Activated T-helper 1 cell treated with anti-CD3 and anti-CD28 coated beads, Interleukin-12 subunit alpha, Interleukin-12 subunit beta, Interleukin-2, Interleukin-4 antibody, amounts not matched to agents 30 ng/mL and 10 ng/mL and 1 ng/mL, durations not matched to agents 14 hours and 24 hours and 36 hours (primary cell): Measurements from ENCODE around the gene NECTIN4. TPM values are rescaled to one million over a fixed set of nuclear protein-coding genes. Genes with fewer than 3 reads are reported as not detected.
"Not testable (repeated sequence)": the region's sequence is repeated elsewhere in the genome, so short reads cannot be mapped to it uniquely, and the experiment has no call there.

ENCODE experiments used
- DNase-seq: peaks from one replicate; pipeline ENCODE4 v3.0.0; 2021; ENCODE audit warnings: low spot score
- H3K27ac Mint-ChIP-seq: one replicate; pipeline ENCODE4 v1.8.0; 2021; ENCODE audit warnings: mild to moderate bottlenecking, mixed read lengths
- H3K27me3 Mint-ChIP-seq: one replicate; pipeline ENCODE4 v1.8.0; 2022; ENCODE audit warnings: mild to moderate bottlenecking, moderate library complexity, mixed read lengths; ENCODE audit not compliant: insufficient read depth
- H3K36me3 Mint-ChIP-seq: one replicate; pipeline ENCODE4 v1.8.0; 2021; ENCODE audit warnings: low read depth, mixed read lengths
- H3K4me1 Mint-ChIP-seq: one replicate; pipeline ENCODE4 v1.8.0; 2021; ENCODE audit warnings: low read depth, mixed read lengths
- H3K4me3 Mint-ChIP-seq: one replicate; pipeline ENCODE4 v1.8.0; 2021; ENCODE audit warnings: mild to moderate bottlenecking, moderate library complexity, mixed read lengths
- H3K9me3 Mint-ChIP-seq: one replicate; pipeline ENCODE4 v1.8.0; 2021; ENCODE audit warnings: mixed read lengths
- intact Hi-C: fragments of 100-400 bp; cut with micrococcal nuclease; formaldehyde crosslinking; loops from one replicate; pipeline ENCODE4 v1.15.1; 2024
- total RNA-seq: library from RNA; stranded (reverse); gene quantifications from 2 replicates; pipeline ENCODE4 v1.2.3, GENCODE V29; 2022

NECTIN4 gene
- total RNA-seq, 1 donor from 2014 or later, result not detected

GRCh38 chr1:161121042-161121650, 31.8 kb upstream of the NECTIN4 start:
- Mint-ChIP-seq H3K9me3 (no peaks in the 10 kb centered on the region), H3K27ac (peak overlapping the region; percentile 63), H3K27me3 (no peaks in the 10 kb centered on the region), H3K4me3 (no peak overlapping the region), H3K36me3 (peaks cover 50% of the 10 kb centered on the region), H3K4me1 (peaks cover 46% of the 10 kb centered on the region)
- intact Hi-C loops, result no loop called here
- DNase-seq, result no peak

DNA sequence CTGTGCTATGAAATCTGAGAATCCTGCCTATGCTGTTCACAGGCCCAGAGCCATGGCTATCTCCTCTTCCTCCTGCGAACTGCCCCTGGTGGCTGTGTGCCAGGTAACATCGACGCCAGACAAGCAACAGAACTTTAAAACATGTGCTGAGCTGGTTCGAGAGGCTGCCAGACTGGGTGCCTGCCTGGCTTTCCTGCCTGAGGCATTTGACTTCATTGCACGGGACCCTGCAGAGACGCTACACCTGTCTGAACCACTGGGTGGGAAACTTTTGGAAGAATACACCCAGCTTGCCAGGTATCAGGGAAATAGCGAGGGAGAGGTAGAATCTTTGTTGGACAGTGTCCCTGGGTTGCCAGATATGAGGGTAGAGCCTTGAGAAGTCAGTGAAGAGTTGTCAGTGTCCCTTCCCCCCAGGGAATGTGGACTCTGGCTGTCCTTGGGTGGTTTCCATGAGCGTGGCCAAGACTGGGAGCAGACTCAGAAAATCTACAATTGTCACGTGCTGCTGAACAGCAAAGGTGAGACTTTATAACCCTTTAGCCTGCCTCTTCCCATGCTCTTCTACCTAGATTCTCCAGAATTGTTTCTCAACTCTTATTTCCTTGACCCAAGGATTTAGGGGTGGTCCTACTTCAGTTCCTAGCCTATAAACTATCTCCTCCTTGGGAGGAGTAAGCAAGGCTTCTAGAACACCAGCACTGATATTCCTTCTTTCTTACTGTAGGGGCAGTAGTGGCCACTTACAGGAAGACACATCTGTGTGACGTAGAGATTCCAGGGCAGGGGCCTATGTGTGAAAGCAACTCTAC, 29.9 kb upstream of the NECTIN4 start:
- H3K27ac Mint-ChIP-seq, result peak overlapping the region; percentile 96
- H3K9me3 Mint-ChIP-seq, result no peaks in the 10 kb centered on the region
- H3K27me3 Mint-ChIP-seq, result no peaks in the 10 kb centered on the region
- peaks cover 51% of the 10 kb centered on the region for H3K36me3 Mint-ChIP-seq
- peak overlapping the region; percentile 97 for H3K4me3 Mint-ChIP-seq
- peaks cover 62% of the 10 kb centered on the region for H3K4me1 Mint-ChIP-seq
- intact Hi-C loops, result loop anchor here (1.0 to 5.0 kb wide), 8 partner anchors 13 to 278 kb away; partner anchors contain the start of genes DEDD, KLHDC9, NDUFS2 and TSTD1
- DNase-seq, result peak; percentile 47

- intact Hi-C loops, result loop anchor here (1.0 to 5.0 kb wide), 6 partner anchors 48 to 279 kb away; partner anchors contain the start of genes NDUFS2 and TSTD1
- peaks cover 56% of the 10 kb centered on the region for H3K36me3 Mint-ChIP-seq
These were observed 28.6 kb upstream of the NECTIN4 start, which contains the start of the genes NIT1 and PFDN2 for GRCh38 chr1:161117759-161118581. Gene NIT1, plus strand, starts transcription at chr1:161118105. Its CDS starts 72 bp downstream, at chr1:161118177. Gene PFDN2, minus strand, starts transcription at chr1:161118037. Its CDS starts 11 bp downstream, at chr1:161118026.

DNA sequence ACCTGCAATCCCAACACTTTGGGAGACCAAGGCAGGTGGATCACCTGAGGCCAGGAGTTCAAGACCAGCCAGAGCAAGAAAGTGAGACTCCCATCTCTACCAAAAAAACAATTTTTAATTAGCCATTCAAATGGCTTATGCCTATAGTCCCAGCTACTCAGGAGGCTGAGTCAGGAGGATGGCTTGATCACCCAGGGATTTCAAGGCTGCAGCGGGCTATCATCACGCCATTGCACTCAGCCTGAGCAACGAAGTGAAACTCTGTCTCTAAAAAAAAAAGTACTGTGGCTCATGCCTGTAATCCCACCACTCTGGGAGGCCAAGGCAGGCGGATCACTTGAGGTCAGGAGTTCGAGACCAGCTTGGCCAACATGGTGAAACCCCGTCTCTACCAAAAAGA, 26.6 kb upstream of the NECTIN4 start:
- peak overlapping the region; percentile 83 for H3K27ac Mint-ChIP-seq
- H3K9me3 Mint-ChIP-seq, H3K27me3 Mint-ChIP-seq, DNase-seq: not testable (repeated sequence)
- peaks cover 81% of the 10 kb centered on the region for H3K4me1 Mint-ChIP-seq
- H3K36me3 Mint-ChIP-seq, result peaks cover 41% of the 10 kb centered on the region
- peak overlapping the region; percentile 97 for H3K4me3 Mint-ChIP-seq
- intact Hi-C loops, result loop anchor here (5.0 kb wide), 2 partner anchors 119 to 281 kb away; no protein-coding TSS in a partner anchor

More at GRCh38 chr1:161117759-161118581, 28.6 kb upstream of the NECTIN4 start, which contains the start of the genes NIT1 and PFDN2:
- peak within 1 kb of the TSS; percentile 97 for H3K4me3 Mint-ChIP-seq
- H3K27ac Mint-ChIP-seq, result peak within 1 kb of the TSS; percentile 96
- H3K4me1 Mint-ChIP-seq, result peaks cover 75% of the 10 kb centered on the region
- H3K9me3 Mint-ChIP-seq, result no peaks in the 10 kb centered on the region
- DNase-seq, result peak; percentile 84
- H3K27me3 Mint-ChIP-seq, result no peaks in the 10 kb centered on the region

- DNase-seq, result no peak
- peaks cover 76% of the 10 kb centered on the region for H3K4me1 Mint-ChIP-seq
- no peaks in the 10 kb centered on the region for H3K9me3 Mint-ChIP-seq
- no peaks in the 10 kb centered on the region for H3K27me3 Mint-ChIP-seq
- peaks cover 37% of the 10 kb centered on the region for H3K36me3 Mint-ChIP-seq
- peak overlapping the region; percentile 97 for H3K4me3 Mint-ChIP-seq
- peak overlapping the region; percentile 83 for H3K27ac Mint-ChIP-seq
- intact Hi-C loops, result loop anchor here (5.0 kb wide), 2 partner anchors 118 to 282 kb away; no protein-coding TSS in a partner anchor
These were observed 25.9 kb upstream of the NECTIN4 start for GRCh38 chr1:161115132-161115711.

- no peak for DNase-seq
- H3K9me3 Mint-ChIP-seq, result no peaks in the 10 kb centered on the region
- intact Hi-C loops, result no loop called here
- H3K4me3 Mint-ChIP-seq, result no peak overlapping the region
- no peaks in the 10 kb centered on the region for H3K27me3 Mint-ChIP-seq
- peak overlapping the region; percentile 32 for H3K27ac Mint-ChIP-seq
- H3K36me3 Mint-ChIP-seq, result peaks cover 32% of the 10 kb centered on the region
- peaks cover 69% of the 10 kb centered on the region for H3K4me1 Mint-ChIP-seq
These were observed 25.2 kb upstream of the NECTIN4 start for GRCh38 chr1:161114556-161114955.

DNA sequence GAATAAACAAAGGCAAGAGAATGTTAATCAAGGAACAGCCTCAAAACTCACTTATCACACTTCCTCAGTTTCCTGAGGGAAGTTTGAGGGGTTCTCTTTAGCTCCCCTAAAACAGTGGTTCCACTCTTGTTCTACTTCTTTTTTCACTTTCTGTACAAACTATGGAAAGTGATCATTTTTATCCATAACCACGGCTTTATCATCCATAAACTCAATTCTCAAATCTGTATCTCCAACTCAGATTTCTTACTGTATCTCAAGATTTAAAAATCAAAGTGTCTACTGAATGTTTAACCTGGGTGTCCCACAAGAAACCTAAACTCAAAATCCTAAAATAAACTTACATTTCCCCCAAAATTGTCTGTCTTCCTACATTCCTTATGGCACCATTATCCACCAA, 24.6 kb upstream of the NECTIN4 start:
- H3K27me3 Mint-ChIP-seq, result no peaks in the 10 kb centered on the region
- intact Hi-C loops, result no loop called here
- no peak overlapping the region for H3K4me3 Mint-ChIP-seq
- DNase-seq, result no peak
- H3K36me3 Mint-ChIP-seq, result peaks cover 34% of the 10 kb centered on the region
- H3K27ac Mint-ChIP-seq, result no peak overlapping the region
- peaks cover 69% of the 10 kb centered on the region for H3K4me1 Mint-ChIP-seq
- no peaks in the 10 kb centered on the region for H3K9me3 Mint-ChIP-seq

- intact Hi-C loops, result no loop called here
- peaks cover 32% of the 10 kb centered on the region for H3K36me3 Mint-ChIP-seq
- H3K27me3 Mint-ChIP-seq, result no peaks in the 10 kb centered on the region
- no peaks in the 10 kb centered on the region for H3K9me3 Mint-ChIP-seq
- H3K4me3 Mint-ChIP-seq, result no peak overlapping the region
- peaks cover 60% of the 10 kb centered on the region for H3K4me1 Mint-ChIP-seq
- DNase-seq, result no peak
- H3K27ac Mint-ChIP-seq, result no peak overlapping the region
These were observed 22.2 kb upstream of the NECTIN4 start for GRCh38 chr1:161111527-161111926.

GRCh38 chr1:161111117-161111516, 21.8 kb upstream of the NECTIN4 start:
- Mint-ChIP-seq H3K27me3 (no peaks in the 10 kb centered on the region), H3K4me3 (no peak overlapping the region), H3K27ac (no peak overlapping the region), H3K9me3 (no peaks in the 10 kb centered on the region), H3K36me3 (peaks cover 32% of the 10 kb centered on the region), H3K4me1 (peaks cover 56% of the 10 kb centered on the region)
- intact Hi-C loops, result no loop called here
- no peak for DNase-seq

DNA sequence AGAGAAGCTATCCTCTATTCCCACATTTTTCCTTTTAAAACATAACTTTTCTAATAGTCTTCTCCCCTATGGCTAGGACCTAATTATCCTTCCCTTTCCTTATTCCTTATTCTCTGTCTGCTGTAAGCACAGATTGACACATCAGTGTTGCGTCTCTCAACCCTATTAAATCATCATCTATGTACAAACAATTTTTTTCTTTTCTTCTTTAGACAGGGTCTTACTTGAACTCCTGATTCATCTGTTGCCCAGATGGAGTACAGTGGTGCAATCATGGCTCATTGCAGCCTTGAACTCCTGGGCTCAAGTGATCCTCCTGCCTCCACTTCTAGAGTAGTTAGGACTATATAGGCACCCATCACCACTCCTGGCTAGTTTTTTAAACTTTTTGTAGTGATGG, 17.1 kb upstream of the NECTIN4 start:
- no peak overlapping the region for H3K27ac Mint-ChIP-seq

DNA sequence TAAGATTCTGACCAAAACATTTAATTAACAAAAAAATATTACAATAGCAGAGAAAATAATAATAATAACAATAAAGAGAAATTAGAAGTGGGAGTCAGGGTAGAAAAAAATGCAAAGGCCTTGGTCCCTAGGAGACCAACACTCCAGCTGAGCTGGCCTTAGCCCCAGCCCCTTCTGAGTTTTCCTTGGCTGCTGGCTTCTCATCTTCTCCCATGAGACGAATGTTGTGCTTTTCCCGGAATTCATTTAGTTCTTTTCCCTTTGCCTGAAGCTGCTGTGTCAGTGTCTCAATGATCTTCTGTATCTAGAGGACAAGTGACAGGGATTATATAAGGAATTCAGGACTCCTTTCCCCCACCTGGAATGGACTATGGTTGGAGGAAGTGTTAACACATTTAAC, 11.2 kb upstream of the NECTIN4 start:
- H3K27me3 Mint-ChIP-seq, result no peaks in the 10 kb centered on the region
- no peak overlapping the region for H3K4me3 Mint-ChIP-seq
- no peak overlapping the region for H3K27ac Mint-ChIP-seq
- peaks cover 28% of the 10 kb centered on the region for H3K4me1 Mint-ChIP-seq
- intact Hi-C loops, result no loop called here
- no peaks in the 10 kb centered on the region for H3K9me3 Mint-ChIP-seq
- DNase-seq, result no peak
- peaks cover 23% of the 10 kb centered on the region for H3K36me3 Mint-ChIP-seq

More for the DNA sequence above, 17.1 kb upstream of the NECTIN4 start:
- intact Hi-C loops, result no loop called here
- Mint-ChIP-seq H3K27me3 (no peaks in the 10 kb centered on the region), H3K4me1 (peaks cover 12% of the 10 kb centered on the region), H3K4me3 (no peak overlapping the region), H3K36me3 (peaks cover 26% of the 10 kb centered on the region), H3K9me3 (no peaks in the 10 kb centered on the region)
- no peak for DNase-seq
